Hepatocyte (in vitro differentiated cells): ENCODE results near the gene AMIGO1.
"Not testable (repeated sequence)": the region's sequence is repeated elsewhere in the genome, so short reads cannot be mapped to it uniquely, and the experiment has no call there.

Experiments used
- CTCF ChIP-seq: fragments of 200-600 bp; sonication (generic); IDR thresholded peaks from 2 replicates; pipeline ENCODE4 v1.5.1; 2016; ENCODE audit warnings: antibody characterized with exemption, mild to moderate bottlenecking; ENCODE audit not compliant: poor library complexity
- EZH2 ChIP-seq: fragments of 200-600 bp; sonication (generic); IDR thresholded peaks from 2 replicates; pipeline ENCODE4 v1.6.1; 2016; ENCODE audit warnings: antibody characterized with exemption, mild to moderate bottlenecking, borderline replicate concordance

- TF ChIP-seq CTCF, EZH2: not testable (repeated sequence)
These were observed 36.1 kb downstream of the AMIGO1 start for GRCh38 chr1:109473284-109474057.
